DLD1 (cell line): ENCODE measurements around the gene ARHGEF26.

Experiments used
- in situ Hi-C: cut with HindIII; loops from 2 replicates; pipeline ENCODE4 v1.10.0; 2017; ENCODE audit warnings: low sequenced_read_pairs

The ARHGEF26 gene

GRCh38 chr3:154112146-154112852, 8.9 kb upstream of the ARHGEF26 start:
- in situ Hi-C loops, result no loop called here

GRCh38 chr3:154113609-154114008, 7.6 kb upstream of the ARHGEF26 start:
- in situ Hi-C loops, result no loop called here

GRCh38 chr3:154115332-154115731, 5.9 kb upstream of the ARHGEF26 start:
- in situ Hi-C loops, result no loop called here

GRCh38 chr3:154119951-154120350, 1.2 kb upstream of the ARHGEF26 start:
- in situ Hi-C loops, result no loop called here

- in situ Hi-C loops, result no loop called here
These were observed 736 bp downstream of the ARHGEF26 start for GRCh38 chr3:154121701-154122551.

- in situ Hi-C loops, result no loop called here
These were observed 1.3 kb downstream of the ARHGEF26 start for GRCh38 chr3:154122552-154122911.

- in situ Hi-C loops, result no loop called here
These were observed 1.8 kb downstream of the ARHGEF26 start for GRCh38 chr3:154122912-154123559.

GRCh38 chr3:154123906-154124305, 2.7 kb downstream of the ARHGEF26 start:
- in situ Hi-C loops, result no loop called here

GRCh38 chr3:154125378-154126030, 4.3 kb downstream of the ARHGEF26 start:
- in situ Hi-C loops, result no loop called here

- in situ Hi-C loops, result no loop called here
These were observed 5.5 kb downstream of the ARHGEF26 start for GRCh38 chr3:154126651-154127050.

GRCh38 chr3:154129625-154130024, 8.4 kb downstream of the ARHGEF26 start:
- in situ Hi-C loops, result no loop called here

- in situ Hi-C loops, result no loop called here
These were observed 9.3 kb downstream of the ARHGEF26 start for GRCh38 chr3:154130540-154130939.

GRCh38 chr3:154131830-154132229, 10.6 kb downstream of the ARHGEF26 start:
- in situ Hi-C loops, result no loop called here

- in situ Hi-C loops, result no loop called here
These were observed 11.7 kb downstream of the ARHGEF26 start for GRCh38 chr3:154132777-154133375.

GRCh38 chr3:154135511-154136173, 14.5 kb downstream of the ARHGEF26 start:
- in situ Hi-C loops, result no loop called here

GRCh38 chr3:154137036-154137435, 15.8 kb downstream of the ARHGEF26 start:
- in situ Hi-C loops, result no loop called here

- in situ Hi-C loops, result no loop called here
These were observed 18.8 kb downstream of the ARHGEF26 start for GRCh38 chr3:154139996-154140436.

GRCh38 chr3:154142608-154143007, 21.4 kb downstream of the ARHGEF26 start:
- in situ Hi-C loops, result no loop called here

- in situ Hi-C loops, result no loop called here
These were observed 22.7 kb downstream of the ARHGEF26 start for GRCh38 chr3:154143873-154144272.

GRCh38 chr3:154144825-154145465, 23.8 kb downstream of the ARHGEF26 start:
- in situ Hi-C loops, result no loop called here
